GM19455 (cell line): Measurements from ENCODE around the gene OTOG.

Experiments
- ATAC-seq: cut with Tn5 transposase; IDR thresholded peaks from one replicate; pipeline ENCODE4 v1.9.1; 2021; ENCODE audit not compliant: unreplicated experiment

Gene OTOG

GRCh38 chr11:17580271-17580670 is 33.2 kb downstream of the OTOG start:
- no peak for ATAC-seq

- ATAC-seq = no peak
Observed at GRCh38 chr11:17581036-17581731, 34.1 kb downstream of the OTOG start.

- ATAC-seq = no peak
Observed at GRCh38 chr11:17581732-17582053, 34.6 kb downstream of the OTOG start.

GRCh38 chr11:17585911-17586695 is 39.0 kb downstream of the OTOG start:
- no peak for ATAC-seq

GRCh38 chr11:17588166-17588565 is 41.1 kb downstream of the OTOG start:
- ATAC-seq = no peak

- ATAC-seq = no peak
Observed at GRCh38 chr11:17588721-17589120, 41.7 kb downstream of the OTOG start.

GRCh38 chr11:17590463-17590862 is 43.4 kb downstream of the OTOG start:
- no peak for ATAC-seq

GRCh38 chr11:17591293-17591692 is 44.2 kb downstream of the OTOG start:
- ATAC-seq = no peak

- ATAC-seq = no peak
Observed at GRCh38 chr11:17593466-17594245, 46.6 kb downstream of the OTOG start.

GRCh38 chr11:17594686-17595192 is 47.7 kb downstream of the OTOG start:
- ATAC-seq = no peak

- no peak for ATAC-seq
Observed at GRCh38 chr11:17595526-17596309, 48.7 kb downstream of the OTOG start.

GRCh38 chr11:17596310-17596669 is 49.2 kb downstream of the OTOG start:
- ATAC-seq = no peak

- ATAC-seq = no peak
Observed at GRCh38 chr11:17596711-17597110, 49.7 kb downstream of the OTOG start.

- no peak for ATAC-seq
Observed at GRCh38 chr11:17597770-17598169, 50.7 kb downstream of the OTOG start.

GRCh38 chr11:17598700-17599459 is 51.8 kb downstream of the OTOG start:
- ATAC-seq = peak; percentile 92

- ATAC-seq = no peak
Observed at GRCh38 chr11:17599460-17599925, 52.4 kb downstream of the OTOG start.

GRCh38 chr11:17600316-17601255 is 53.5 kb downstream of the OTOG start:
- no peak for ATAC-seq

- no peak for ATAC-seq
Observed at GRCh38 chr11:17601256-17601671, 54.2 kb downstream of the OTOG start.

GRCh38 chr11:17601676-17602075 is 54.6 kb downstream of the OTOG start:
- no peak for ATAC-seq
